ENCODE measurements around the gene C1orf53. TPM values are rescaled to one million over a fixed set of nuclear protein-coding genes. Genes with fewer than 3 reads are reported as not detected.

The C1orf53 gene
- total and polyA plus RNA-seq, 2 of the 13 experiments (the other 11 are each of a cell fraction or from before 2014, with no cell fraction given) = 5.8 to 10.1 TPM

GRCh38 chr1:197955486-197956394, 53.3 kb downstream of the C1orf53 start:
- Histone ChIP-seq H3K9ac (ENCODE audit: insufficient read depth, low read depth, low read length) (no peak overlapping the region), H3K4me3 (replicated peaks in 1 of 3; ENCODE audit: insufficient read depth in 1 of 3, low read depth in 2 of 3, low read length in 3 of 3) (no peak overlapping the region), H3K27ac (ENCODE audit: extremely low read length, insufficient read depth, low read length) (no peak overlapping the region), H3K36me3 (replicated peaks in 1 of 2; ENCODE audit: control insufficient read depth in 1 of 2, insufficient read depth in 2 of 2, low read length in 2 of 2) (no peaks in the 10 kb centered on the region), H4K20me1 (ENCODE audit: insufficient read depth, low read length) (no peaks in the 10 kb centered on the region), H2AFZ (ENCODE audit: low read length) (no peak overlapping the region), H3K4me1 (ENCODE audit: insufficient read depth, low read length) (peaks cover 22% of the 10 kb centered on the region), H3K9me3 (ENCODE audit: low read length) (no peaks in the 10 kb centered on the region), H3K4me2 (ENCODE audit: low read depth, low read length) (peak overlapping the region; percentile 36), H3K79me2 (ENCODE audit: insufficient read depth, low read length) (no peaks in the 10 kb centered on the region), H3K27me3 (ENCODE audit: control insufficient read depth in 1 of 2, insufficient read depth in 2 of 2, low read length in 2 of 2) (no peaks in the 10 kb centered on the region)
- CTCF ChIA-PET (ENCODE audit: low intra/inter-chr PET ratio, low total read pairs) = no interaction called here
- DNase-seq (ENCODE audit: low spot score) (peak; percentile 31), ATAC-seq (peak; percentile 38), FAIRE-seq (no peak)
- no peak for TF ChIP-seq MYPOP (CRISPR knock-in tag; IDR thresholded peaks at IDR 0.05)
- no peak for TF ChIP-seq ZNF547 (CRISPR knock-in tag; IDR thresholded peaks at IDR 0.05)
- TF ChIP-seq CEBPB (IDR thresholded peaks at IDR 0.05; ENCODE audit: borderline replicate concordance, low read depth, low read length) = peak; percentile 44; the same call in 1 of the 2 replicates
- TF ChIP-seq GLMP (CRISPR knock-in tag; IDR thresholded peaks at IDR 0.05; ENCODE audit: borderline replicate concordance) = no peak
- BruUV-seq (replicated peaks) = no TSS peak
- 3% methylated on average over 4 of the region's 4 CpGs for WGBS (ENCODE audit: low lambda C conversion rate)
- intact Hi-C loops (cut with micrococcal nuclease; ENCODE audit: unreplicated experiment) = no loop called here
- in situ Hi-C loops (cut with HindIII; ENCODE audit: extremely low pct_ligation_motif_present, low pct_unique_long_range_greater_than_20kb) = no loop called here
- POLR2A ChIA-PET = no interaction called here

Other genes starting within 250 kb of the C1orf53 start
- gene DENND1B, start 127.2 kb upstream of the C1orf53 start, total RNA-seq (2016; rRNA removed; fragmentation: Illumina TruSeq; extraction: Trizol) = 5.7 and 7.5 TPM in 2 replicates
- 2.1 and 2.6 TPM in 2 replicates for gene DENND1B, start 127.2 kb upstream of the C1orf53 start, polyA plus RNA-seq (2011; rRNA removed)
- not detected in 2 replicates for gene LHX9, start 14.7 kb downstream of the C1orf53 start, total RNA-seq (2016; rRNA removed; fragmentation: Illumina TruSeq; extraction: Trizol)
- not detected in 2 replicates for gene LHX9, start 14.7 kb downstream of the C1orf53 start, polyA plus RNA-seq (2011; rRNA removed)

Data from HepG2 (cell line).